ENCODE data around the gene DYRK1A.

GRCh38 chr21:37407719-37408420, 41.3 kb downstream of the DYRK1A start:
- TF ChIP-seq KLF16 (tag by site-specific recombination; IDR thresholded peaks at IDR 0.05) (no peak), ZSCAN16 (tag by site-specific recombination; IDR thresholded peaks at IDR 0.05) (no peak), YY1 (tag by site-specific recombination; IDR thresholded peaks at IDR 0.05) (no peak)

All from HEK293 (cell line).